Femur (tissue), 1 donor: ENCODE measurements around the gene ZNF554.
"Not testable (repeated sequence)": the region's sequence is repeated elsewhere in the genome, so short reads cannot be mapped to it uniquely, and the experiment has no call there.

Experiments
- DNase-seq: peaks from one replicate; pipeline ENCODE4 v3.0.0-alpha.2; 2017

ZNF554 gene

DNA sequence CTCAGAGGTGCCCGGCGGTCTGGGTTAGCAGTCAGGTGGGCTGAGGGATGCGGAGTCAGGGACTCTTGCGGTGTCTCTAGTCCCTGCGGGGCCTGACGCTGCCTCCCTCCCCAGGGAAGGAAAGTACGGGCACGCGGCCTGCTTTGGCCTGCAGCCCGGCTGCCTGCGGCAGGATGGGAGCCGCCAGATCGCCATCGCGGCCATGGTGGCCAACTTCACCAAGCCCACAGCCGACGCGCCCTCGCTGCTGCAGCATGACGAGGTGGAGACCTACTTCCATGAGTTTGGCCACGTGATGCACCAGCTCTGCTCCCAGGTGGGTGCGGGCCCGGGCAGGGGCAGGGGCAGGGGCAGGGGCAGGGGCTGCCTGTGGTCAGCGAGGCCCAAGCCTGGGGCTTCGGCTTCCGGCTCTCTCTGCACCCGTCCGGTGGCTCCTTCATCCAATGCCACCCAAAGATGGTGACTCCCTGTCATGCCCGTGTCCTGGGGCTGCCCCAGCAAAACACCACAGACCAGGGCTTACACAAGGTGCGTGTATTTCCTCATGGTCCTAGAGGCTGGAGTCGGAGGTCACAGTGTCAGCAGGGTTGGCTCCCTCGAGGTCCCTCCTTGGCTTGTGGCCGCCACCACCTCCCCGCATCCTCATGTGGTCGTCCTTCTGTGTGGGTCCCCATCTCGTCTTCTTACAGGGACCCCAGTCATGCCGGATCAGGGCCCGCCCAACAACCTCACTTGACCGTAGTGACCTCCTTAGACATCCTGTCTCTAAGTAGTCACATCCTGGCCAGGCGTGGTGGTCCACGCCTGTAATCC lies 11.3 kb upstream of the ZNF554 start:
- DNase-seq, result no peak

DNA sequence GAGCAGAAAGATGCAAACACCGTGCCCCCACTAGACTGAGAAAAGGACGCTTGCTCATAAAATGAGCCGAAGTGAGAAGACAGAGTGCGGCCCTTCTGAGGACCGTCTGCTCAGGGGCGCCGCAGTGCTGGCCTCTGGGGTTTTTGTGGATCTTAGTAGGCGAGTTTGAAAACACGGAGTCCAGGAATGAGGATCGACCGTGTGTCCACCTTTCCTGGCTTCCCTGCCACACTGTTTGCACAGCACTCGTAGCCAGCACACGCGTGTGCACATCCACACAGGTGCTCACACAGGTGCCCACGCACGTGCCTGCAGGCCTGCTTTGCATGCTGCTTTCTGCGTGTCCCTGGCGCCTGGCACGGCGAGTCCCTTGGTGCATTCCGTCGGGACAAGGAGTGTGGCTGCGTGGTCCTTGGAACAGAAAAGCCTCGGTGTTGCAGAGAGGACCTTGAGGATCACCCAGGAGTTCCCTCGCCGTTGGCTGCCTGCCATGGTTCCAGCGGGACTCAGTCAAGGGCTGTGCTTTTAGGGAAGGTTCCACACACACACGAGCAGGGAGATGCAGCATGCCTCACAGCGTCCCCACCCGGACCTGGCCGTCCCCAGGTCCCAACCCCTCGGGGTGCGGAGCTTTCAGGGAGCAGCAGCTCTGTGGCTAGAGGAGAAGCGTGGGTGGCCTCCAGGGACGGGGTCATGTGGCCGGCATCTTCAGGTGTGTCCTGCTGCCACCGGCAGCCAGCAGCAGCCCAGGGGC lies 10.1 kb upstream of the ZNF554 start:
- DNase-seq, result no peak

DNA sequence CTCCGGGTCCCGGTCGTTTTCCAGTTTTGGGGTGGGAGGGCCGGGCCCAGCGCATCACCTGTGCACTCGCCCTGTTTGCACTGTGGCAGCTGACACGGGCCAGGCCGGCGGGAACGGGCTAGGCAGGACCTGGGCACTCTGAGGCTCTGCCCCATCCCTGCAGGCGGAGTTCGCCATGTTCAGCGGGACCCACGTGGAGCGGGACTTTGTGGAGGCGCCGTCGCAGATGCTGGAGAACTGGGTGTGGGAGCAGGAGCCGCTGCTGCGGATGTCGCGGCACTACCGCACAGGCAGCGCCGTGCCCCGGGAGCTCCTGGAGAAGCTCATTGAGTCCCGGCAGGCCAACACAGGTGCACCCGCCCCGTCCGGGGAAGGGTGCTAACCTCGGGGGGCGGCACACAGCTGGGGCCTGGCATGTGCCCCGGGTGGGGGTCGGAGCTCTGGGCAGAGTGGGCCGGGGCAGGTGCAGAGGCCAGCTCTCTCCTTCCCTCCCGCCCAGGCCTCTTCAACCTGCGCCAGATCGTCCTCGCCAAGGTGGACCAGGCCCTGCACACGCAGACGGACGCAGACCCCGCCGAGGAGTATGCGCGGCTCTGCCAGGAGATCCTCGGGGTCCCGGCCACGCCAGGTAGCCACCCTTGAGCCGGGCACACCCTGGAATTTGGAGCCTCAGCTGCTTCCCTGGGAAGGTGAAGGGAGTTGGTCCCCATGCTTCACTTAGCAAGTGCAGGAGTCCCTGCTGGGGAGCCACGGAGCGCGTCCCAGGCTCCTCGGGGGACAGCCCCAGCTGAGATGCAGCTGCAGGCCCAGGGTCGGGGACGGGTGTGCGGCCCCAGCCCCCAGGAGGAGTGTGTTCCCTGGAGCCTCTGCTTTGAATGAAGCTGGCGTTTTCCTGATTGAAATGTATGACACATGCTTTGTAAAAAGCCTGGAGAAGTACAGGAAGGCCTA lies 9.3 kb upstream of the ZNF554 start:
- no peak for DNase-seq

DNA sequence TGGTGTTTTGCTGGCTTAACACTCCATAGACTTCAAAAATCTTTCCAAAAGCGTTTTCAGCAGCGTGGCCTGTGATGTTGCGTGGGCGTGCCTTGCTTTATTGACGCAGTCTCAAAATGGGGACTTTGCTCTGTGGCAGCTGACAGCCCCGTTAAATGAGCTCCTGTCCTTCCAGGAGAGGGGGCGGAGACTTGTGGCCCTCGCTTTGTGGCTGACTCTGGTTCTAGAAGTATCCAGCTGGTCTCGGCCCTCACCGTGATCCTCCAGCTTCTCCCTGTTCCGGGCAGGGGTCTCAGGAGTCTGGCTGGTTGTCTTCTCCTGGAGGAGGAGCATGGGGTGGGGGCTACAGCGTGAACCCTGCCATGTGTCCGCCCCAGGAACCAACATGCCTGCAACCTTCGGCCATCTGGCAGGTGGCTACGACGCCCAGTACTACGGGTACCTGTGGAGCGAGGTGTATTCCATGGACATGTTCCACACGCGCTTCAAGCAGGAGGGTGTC lies 8.4 kb upstream of the ZNF554 start:
- no peak for DNase-seq

DNA sequence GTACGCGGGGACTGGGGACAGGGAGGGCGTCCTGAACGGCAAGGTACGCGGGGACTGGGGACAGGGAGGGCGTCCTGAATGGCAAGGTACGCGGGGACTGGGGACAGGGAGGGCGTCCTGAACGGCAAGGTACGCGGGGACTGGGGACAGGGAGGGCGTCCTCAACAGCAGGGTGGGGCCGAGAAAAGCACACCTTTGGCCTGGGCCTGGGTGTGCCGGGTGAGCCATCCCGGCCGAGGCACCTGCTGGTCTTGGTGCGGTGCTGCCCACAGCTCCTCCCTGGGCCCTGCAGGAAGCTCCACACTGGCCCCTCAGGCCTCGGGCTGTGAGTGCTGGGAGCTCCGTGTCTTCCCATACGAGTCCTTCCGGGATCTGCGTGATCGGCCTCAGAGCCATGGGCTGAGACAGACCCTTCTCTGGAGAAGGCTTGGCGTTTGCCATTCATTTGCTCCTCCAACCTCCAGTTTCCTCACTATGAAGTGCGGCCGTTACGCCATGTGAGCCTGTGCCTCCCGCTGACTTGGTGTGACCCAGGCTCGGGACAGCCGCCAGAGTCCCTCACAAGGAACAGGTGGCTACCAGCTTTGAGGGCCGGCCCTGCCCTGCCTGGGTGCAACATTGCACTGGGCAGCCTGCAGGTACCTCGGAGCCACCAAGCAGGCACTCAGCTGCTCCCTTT lies 7.8 kb upstream of the ZNF554 start:
- DNase-seq, result no peak

DNA sequence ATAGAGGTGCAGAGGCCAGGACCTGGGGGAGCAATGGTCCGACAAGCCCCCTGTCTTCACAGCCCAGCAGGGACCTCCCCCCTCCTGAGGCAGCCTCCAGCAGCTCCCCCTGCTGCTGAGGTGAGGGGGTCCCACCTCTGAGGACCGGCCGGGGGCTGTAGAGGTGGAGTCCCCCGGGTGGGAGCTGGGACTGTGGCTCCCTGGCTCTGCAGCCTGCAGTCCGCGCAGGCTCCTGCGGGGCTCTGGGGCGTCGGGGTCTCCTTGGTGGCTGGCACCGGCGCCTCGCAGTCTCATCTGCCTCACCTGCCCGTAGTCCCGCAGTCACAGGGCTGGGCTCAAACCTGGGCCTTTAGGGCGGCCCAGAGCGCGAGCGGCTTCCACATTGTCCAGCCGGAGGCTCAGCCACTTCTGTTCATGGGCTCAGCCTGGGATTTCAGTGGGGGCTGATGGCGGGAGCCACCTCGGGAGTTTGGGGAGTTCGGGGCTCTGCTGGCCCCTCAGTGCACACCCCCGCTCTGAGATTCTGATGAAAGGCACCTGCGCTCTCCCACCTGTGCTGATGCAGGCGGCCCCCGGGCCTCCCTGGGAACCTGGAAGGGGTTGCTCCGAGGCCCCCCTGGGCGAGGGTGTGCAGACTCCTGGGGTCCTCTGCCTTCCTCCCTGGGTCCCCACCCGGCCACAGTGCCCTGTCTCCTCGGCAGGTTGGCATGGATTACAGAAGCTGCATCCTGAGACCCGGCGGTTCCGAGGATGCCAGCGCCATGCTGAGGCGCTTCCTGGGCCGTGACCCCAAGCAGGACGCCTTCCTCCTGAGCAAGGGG lies 7.0 kb upstream of the ZNF554 start:
- DNase-seq, result no peak

DNA sequence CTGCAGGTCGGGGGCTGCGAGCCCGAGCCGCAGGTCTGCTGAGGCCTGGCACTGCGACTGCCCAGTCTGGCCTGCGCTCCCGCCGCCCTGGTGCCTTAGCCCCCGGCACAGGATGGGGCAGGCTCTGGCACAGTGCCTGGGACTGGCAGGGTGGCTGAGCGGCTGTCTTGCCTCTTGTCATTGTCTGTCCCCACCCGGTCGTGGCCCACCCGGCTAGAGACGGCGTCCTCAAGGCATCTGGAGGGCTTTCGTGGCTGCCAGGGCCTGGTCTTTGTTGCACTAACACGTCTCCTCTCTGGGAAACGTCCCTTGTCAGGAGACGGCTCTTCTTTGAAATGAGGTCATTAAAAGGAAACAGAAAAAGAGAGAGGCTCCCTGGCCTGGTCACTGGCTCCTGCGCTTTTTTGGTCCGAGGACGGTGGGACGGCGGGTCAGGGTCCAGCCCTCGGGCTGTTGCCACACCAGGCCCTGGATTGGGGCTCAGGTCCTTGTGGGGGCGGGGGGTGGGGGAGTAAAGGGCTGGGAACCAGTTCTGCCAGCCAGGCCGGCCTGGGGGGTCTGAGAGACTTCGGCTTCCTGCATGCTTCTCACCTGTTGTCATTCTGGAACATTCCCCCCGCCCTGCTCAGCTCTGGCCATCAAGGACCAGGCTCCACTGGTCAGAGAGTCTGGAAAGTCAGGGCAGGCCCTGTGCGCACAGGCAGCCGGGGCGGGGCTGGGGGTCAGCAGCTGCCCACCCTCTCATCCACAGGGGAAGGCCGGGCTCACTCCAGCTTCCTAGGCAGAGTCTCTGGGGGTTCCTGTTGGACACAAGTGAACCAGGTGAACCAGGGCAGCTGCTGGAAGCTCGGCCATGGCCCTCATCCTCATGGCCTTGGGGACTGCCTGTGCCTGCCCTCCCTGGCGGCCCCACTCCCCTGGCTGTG lies 6.2 kb upstream of the ZNF554 start:
- no peak for DNase-seq

DNA sequence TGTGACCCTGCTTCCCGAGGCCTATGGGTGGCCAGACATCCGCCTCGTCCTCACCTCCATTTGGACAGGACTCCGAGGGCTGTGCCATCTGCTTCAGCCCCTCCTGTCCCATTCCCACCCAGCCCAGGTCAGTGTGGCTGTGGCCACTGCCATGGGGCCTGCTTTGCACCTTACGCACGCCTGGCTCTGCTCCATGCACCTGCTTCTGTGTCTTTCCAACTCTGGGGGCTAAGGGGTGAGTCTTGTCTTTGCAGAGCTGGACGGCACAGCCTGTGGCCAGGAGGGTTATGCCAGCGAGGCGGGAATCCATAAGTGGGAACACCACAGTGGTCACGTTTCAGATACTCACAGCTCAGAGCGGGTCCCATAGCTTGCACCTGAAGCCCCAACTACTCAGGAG lies 5.2 kb upstream of the ZNF554 start:
- no peak for DNase-seq

DNA sequence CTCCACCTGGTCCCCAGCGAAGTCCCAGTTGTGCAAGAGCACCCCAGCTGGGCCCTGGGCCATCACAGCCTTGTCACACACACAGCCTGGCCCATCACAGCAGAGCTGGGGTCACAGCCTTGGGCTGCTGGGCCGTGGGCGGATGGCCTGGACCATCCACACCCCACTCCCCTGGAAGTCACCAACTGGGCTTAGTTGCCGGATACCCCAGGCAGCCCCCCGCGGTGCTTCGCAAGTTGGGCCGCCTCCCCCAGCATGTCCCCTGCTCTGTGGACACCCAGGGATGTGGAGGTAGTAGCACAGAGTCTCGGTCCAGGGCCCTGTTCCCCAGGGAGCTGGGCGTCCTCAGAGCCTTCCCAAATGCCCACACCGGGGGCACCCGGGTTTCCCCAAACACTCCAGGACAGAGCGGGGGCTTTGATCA lies 4.5 kb upstream of the ZNF554 start:
- DNase-seq, result no peak

DNA sequence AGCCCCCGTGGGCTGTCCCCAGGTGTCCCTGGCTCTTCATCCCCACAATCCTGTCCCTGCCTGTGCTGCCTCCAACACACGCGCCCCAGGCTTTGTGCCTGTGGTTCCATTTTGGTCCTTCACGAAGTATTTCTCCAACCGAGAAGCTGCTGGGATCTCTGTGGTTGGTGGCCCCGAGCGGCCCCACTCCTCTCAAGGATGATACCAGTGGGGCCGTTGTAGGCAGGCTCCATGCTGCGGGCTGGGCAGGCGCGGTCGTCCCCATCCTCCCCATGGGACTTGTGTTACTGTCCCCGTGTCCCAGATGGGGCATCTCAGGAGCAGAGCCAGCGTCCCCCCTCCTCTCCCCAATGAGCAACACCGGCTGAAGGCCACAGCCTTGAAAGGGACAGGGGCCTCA lies 3.7 kb upstream of the ZNF554 start:
- DNase-seq, result no peak

DNA sequence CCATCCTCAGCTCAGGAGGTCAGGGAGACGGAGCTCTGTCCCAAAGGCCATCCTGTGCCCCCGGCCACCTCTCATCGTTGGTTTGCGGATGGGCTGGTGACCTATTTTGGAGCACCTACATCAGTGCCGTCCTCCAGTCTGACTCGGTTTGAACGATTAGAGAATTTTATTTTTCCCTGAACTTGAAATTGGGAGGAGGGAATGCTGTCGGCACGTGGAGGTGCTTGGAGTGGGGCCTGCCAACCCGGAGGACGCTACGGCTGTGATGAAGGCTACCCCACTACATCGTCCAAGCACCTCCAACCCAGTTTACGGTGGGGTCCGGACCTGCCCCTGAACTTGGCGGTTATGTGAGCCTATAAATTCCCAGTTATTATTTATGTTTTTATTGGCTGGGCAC lies 3.0 kb upstream of the ZNF554 start:
- DNase-seq, result no peak

DNA sequence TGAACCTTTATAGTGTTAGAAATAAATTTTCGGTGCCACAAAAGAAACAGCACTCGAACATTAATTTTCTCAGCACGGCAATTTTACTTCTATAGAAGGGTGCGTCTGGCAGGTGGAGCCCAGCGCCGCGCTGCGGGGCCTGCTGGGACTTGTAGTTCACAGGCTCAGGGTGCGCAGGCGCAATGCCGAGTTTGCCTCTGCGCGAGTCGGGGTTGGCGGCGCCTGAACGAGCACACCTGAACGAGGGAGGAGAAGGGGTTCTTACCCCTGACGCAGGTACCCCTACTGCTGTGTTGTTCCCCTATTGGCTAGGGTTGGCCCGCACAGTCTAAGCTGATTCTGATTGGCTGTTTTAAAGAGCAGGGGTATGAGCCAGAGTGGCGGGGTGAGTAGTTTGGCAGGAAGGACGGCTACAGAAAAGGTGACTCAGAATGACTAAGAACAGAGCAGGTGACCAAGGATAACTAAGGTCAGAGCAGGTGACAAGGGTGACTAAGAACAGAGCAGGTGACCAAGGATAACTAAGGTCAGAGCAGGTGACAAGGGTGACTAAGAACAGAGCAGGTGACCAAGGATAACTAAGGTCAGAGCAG lies 2.3 kb upstream of the ZNF554 start:
- not testable (repeated sequence) for DNase-seq

DNA sequence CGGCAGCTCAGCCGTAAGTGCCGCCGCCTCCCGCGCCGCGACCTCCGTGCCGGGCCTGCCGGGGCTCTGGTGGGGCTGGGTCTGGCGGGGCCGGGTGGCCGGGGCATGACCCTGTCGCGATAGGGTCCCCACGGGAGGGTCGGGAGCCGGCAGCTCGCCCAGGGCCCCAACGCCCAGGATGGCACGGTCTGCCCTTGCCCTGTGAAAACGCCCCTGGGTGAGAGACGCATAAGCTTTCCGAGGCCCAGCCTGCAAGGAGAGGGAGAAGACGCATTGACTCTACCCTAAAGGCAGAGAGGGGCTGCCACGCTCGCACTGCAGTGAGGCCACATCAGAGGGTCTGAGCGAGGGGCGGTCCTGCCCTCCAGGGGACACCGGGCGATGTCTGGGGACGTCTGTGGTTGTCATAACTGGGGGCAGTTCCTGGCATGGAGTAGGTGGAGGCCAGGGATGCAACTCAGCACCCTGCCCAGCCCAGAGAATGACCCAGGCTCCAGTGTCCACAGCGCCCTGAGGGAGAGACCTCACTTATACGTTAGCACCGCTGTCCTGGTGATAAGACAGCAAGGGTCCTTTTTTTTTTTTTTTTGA lies 539 bp downstream of the ZNF554 start:
- DNase-seq, result no peak

DNA sequence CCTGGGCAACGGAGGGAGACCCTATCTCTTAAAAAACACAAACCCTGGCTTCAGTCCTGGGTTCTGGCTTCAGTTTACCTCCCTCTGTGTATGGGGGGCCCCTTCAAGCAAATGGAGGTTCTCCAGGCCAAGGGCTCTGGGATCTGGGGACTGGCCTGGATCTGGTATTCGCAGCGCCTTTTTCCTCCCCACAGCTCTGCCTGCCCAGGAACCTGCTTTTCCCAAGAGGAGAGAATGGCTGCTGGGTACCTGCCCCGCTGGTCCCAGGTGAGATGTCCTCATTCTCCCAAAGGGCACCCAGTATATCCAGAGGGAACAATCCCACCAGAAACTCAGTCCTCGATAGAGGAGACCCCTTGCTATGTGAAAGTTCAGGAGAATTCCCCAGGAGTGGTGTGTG lies 3.2 kb downstream of the ZNF554 start:
- DNase-seq, result no peak

DNA sequence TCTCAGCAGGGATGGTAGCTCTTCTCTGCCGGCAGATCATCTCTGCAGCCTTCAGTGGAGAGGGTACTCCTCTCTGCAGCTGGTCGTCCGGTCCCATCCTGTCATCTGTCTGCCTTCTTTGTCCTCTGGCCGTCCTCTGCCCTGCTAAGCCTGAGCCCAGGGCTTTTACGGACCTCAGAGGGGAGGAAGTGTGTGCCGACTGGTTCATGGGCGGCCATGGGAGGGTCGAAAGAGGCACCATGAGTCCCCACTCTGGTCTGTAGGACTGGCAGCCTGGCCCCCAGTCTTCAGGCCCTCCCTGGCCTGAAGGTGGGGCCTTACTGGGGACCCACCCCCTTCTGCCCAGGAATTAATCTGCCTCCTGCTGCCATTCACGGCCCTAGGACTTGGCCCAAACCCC lies 4.0 kb downstream of the ZNF554 start:
- no peak for DNase-seq

DNA sequence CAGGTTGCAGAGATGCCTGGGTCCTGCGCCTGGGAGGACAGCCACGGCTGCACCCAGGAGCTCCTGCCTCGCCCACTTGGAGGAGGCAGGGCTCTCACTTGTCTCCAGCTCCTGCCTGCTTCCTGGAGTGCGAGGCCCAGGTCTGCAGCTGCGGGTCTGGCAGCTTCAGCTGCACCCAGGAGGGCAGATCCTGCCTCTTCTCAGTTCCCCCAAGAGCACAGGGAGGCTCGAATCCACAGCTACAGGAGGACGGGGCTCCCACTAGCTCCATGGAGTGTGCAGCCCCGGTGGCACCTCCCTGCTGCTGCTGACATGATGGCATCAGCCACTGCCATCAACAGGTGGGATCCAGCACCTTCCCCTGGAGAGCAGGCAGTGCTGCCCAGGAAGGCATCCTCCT lies 4.5 kb downstream of the ZNF554 start:
- no peak for DNase-seq

DNA sequence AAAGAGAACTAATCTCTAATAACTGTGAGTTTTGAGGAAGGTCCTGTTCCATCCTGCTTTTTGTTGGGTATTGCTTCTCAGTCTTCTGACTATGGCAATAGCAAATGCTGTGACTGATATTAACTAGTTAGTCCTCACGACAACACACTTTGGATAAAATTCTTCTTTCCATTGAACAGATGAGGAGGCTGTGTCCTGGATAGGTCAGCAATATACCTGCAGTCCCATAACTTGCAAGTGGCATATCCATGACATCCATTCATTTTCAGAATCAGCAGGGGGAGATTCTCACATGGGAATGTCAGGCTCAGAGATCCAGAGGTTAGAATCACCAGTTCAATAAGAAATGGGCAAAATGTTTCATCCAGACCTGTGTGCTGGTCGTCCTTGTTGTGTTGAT lies 7.4 kb downstream of the ZNF554 start:
- no peak for DNase-seq

DNA sequence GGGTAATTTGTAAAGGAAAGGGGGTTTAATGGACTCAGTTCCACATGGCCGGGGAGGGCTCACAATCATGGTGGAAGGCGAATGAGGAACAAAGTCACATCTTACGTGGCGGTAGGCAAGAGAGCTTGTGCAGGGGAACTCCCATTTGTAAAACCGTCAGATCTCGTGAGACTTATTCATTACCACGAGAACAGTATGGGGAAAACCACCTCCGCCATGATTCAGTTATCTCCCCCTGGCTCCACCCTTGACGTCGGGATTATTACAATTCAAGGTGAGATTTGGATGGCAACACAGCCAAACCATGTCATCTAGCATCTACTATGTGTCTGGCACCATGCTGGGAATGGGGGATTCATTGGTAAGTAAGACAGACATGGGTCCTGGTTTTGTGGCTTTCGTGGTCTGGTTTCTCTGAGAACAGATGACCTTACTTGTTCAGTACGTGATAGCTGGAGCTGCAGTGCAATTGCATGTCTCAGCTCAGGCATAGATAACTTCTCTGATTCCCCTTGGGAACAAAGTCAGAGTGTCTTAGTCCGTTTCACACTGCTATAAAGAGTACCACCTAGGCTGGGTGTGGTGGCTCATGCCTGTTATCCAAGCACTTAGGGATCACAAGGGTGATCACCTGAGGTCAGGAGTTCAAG lies 8.3 kb downstream of the ZNF554 start:
- no peak for DNase-seq

DNA sequence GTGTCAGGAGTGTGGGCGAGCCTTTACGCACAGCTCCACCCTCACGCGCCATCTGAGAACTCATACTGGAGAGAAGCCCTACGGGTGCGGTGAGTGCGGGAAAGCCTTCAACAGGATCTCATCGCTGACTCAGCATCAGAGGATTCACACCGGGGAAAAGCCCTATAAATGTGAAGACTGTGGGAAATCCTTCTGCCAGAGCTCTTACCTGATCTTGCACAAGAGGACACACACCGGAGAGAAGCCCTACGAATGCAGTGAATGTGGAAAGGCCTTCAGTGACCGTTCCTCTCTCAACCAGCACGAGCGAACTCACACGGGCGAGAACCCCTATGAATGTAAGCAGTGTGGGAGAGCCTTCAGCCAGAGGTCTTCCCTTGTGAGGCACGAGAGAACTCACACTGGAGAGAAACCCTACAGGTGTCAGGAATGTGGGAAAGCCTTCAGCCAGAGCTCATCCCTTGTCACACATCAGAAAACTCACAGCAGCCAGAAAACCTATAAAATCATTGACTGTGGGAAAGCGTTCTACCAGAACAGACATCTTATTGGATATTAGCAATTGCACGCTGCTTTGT lies 14.7 kb downstream of the ZNF554 start:
- no peak for DNase-seq
